Breast epithelium (tissue), 3 donors: ENCODE results near the gene MRPL19.
"Not testable (repeated sequence)": the region's sequence is repeated elsewhere in the genome, so short reads cannot be mapped to it uniquely, and the experiment has no call there.

Experiments used
- POLR2A ChIP-seq: fragments of 450-650 bp; IDR thresholded peaks from one replicate; pipeline ENCODE4 v1.6.1; 2016; ENCODE audit warnings: antibody characterized with exemption, mild to moderate bottlenecking, moderate library complexity
- TF ChIP-seq, protein P1 (sequence below), 3 donors: fragments of 450-650 bp; IDR thresholded peaks; one replicate each; pipeline ENCODE4 v1.5.1; 2016 to 2017; ENCODE audit warnings: antibody characterized with exemption in 3 of 3, mild to moderate bottlenecking in 3 of 3, moderate library complexity in 3 of 3

DNA sequence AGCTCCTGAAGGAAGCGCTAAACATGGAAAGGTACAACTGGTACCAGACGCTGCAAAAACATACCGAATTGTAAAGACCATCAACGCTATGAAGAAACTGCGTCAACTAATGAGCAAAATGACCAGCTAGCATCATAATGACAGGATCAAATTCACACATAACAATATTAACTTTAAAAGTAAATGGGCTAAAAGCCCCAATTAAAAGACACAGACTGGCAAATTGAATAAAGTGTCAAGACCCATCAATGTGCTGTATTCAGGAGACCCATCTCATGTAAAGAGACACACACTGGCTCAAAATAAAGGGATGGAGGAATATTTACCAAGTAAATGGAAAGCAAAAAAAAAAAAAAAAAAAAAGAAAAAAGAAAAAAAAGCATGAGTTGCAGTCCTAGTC, 36.8 kb downstream of the MRPL19 start:
- not testable (repeated sequence) for TF ChIP-seq POLR2A
- TF ChIP-seq, protein P1, sequence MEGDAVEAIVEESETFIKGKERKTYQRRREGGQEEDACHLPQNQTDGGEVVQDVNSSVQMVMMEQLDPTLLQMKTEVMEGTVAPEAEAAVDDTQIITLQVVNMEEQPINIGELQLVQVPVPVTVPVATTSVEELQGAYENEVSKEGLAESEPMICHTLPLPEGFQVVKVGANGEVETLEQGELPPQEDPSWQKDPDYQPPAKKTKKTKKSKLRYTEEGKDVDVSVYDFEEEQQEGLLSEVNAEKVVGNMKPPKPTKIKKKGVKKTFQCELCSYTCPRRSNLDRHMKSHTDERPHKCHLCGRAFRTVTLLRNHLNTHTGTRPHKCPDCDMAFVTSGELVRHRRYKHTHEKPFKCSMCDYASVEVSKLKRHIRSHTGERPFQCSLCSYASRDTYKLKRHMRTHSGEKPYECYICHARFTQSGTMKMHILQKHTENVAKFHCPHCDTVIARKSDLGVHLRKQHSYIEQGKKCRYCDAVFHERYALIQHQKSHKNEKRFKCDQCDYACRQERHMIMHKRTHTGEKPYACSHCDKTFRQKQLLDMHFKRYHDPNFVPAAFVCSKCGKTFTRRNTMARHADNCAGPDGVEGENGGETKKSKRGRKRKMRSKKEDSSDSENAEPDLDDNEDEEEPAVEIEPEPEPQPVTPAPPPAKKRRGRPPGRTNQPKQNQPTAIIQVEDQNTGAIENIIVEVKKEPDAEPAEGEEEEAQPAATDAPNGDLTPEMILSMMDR (IDR thresholded peaks at IDR 0.05): not testable (repeated sequence)
